Measurements from ENCODE around the gene TMEM200B. TPM values are rescaled to one million over a fixed set of nuclear protein-coding genes. Genes with fewer than 3 reads are reported as not detected.

TMEM200B gene
- total RNA-seq, 1 experiment from 2014 or later, result 9.0 TPM

GRCh38 chr1:29171521-29171920 is 47.8 kb upstream of the TMEM200B start:
- Histone ChIP-seq H3K4me2 (ENCODE audit: low read length) (no peak overlapping the region), H3F3A (ENCODE audit: low read length, unreplicated experiment) (no peaks in the 10 kb centered on the region), H3K4me3 (ENCODE audit: low read length) (no peak overlapping the region), H2AFZ (ENCODE audit: low read length) (no peak overlapping the region), H3K79me2 (ENCODE audit: low read length) (peaks cover 99% of the 10 kb centered on the region), H3K27ac (ENCODE audit: low read length) (no peak overlapping the region), H3K9me3 (ENCODE audit: low read length) (no peaks in the 10 kb centered on the region), H3K9me2 (replicated peaks; ENCODE audit: low read length) (no peaks in the 10 kb centered on the region), H3K36me3 (ENCODE audit: low read depth, low read length) (peaks cover 33% of the 10 kb centered on the region; the same call in 1 of the 2 replicates), H3K27me3 (ENCODE audit: low read length) (no peaks in the 10 kb centered on the region), H3K9ac (ENCODE audit: low read length) (no peak overlapping the region), H3K4me1 (ENCODE audit: insufficient read depth, low read length) (no peaks in the 10 kb centered on the region), H4K20me1 (ENCODE audit: low read length) (peaks cover 63% of the 10 kb centered on the region)
- TF ChIP-seq EZH2phosphoT487 (IDR thresholded peaks at IDR 0.05; ENCODE audit: borderline replicate concordance, low read length) (no peak), EZH2 (IDR thresholded peaks at IDR 0.05; ENCODE audit: low read length, unreplicated experiment) (no peak)
- TF ChIP-seq, protein P1, sequence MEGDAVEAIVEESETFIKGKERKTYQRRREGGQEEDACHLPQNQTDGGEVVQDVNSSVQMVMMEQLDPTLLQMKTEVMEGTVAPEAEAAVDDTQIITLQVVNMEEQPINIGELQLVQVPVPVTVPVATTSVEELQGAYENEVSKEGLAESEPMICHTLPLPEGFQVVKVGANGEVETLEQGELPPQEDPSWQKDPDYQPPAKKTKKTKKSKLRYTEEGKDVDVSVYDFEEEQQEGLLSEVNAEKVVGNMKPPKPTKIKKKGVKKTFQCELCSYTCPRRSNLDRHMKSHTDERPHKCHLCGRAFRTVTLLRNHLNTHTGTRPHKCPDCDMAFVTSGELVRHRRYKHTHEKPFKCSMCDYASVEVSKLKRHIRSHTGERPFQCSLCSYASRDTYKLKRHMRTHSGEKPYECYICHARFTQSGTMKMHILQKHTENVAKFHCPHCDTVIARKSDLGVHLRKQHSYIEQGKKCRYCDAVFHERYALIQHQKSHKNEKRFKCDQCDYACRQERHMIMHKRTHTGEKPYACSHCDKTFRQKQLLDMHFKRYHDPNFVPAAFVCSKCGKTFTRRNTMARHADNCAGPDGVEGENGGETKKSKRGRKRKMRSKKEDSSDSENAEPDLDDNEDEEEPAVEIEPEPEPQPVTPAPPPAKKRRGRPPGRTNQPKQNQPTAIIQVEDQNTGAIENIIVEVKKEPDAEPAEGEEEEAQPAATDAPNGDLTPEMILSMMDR (conservative IDR thresholded peaks at IDR 0.05; ENCODE audit: low read depth, low read length), result no peak
- POLR2A ChIA-PET (ENCODE audit: unreplicated experiment), result no interaction called here
- ATAC-seq (no peak), DNase-seq (no peak)
- intact Hi-C loops (cut with micrococcal nuclease), result no loop called here
- no TSS peak for BruUV-seq (replicated peaks)
- CTCF ChIA-PET, result no interaction called here

- H3F3A ChIP-seq (ENCODE audit: low read length, unreplicated experiment), result no peaks in the 10 kb centered on the region
- no peaks in the 10 kb centered on the region for H3K9me3 ChIP-seq (ENCODE audit: low read length)
- H4K20me1 ChIP-seq (ENCODE audit: low read length), result peaks cover 58% of the 10 kb centered on the region
- CTCF ChIA-PET, result no interaction called here
- no peaks in the 10 kb centered on the region for H3K9me2 ChIP-seq (replicated peaks; ENCODE audit: low read length)
- H3K4me2 ChIP-seq (ENCODE audit: low read length), result no peak overlapping the region
- H3K27ac ChIP-seq (ENCODE audit: low read length), result no peak overlapping the region
- DNase-seq (no peak), ATAC-seq (peak; percentile 29; the same call in 1 of the 2 replicates)
- no TSS peak for BruUV-seq (replicated peaks)
- TF ChIP-seq EZH2 (IDR thresholded peaks at IDR 0.05; ENCODE audit: low read length, unreplicated experiment) (no peak), EZH2phosphoT487 (IDR thresholded peaks at IDR 0.05; ENCODE audit: borderline replicate concordance, low read length) (no peak)
- TF ChIP-seq, protein P1 (conservative IDR thresholded peaks at IDR 0.05; ENCODE audit: low read depth, low read length), result no peak
- H3K4me3 ChIP-seq (ENCODE audit: low read length), result no peak overlapping the region
- POLR2A ChIA-PET (ENCODE audit: unreplicated experiment), result no interaction called here
- no peak overlapping the region for H3K9ac ChIP-seq (ENCODE audit: low read length)
- intact Hi-C loops (cut with micrococcal nuclease), result no loop called here
- no peaks in the 10 kb centered on the region for H3K4me1 ChIP-seq (ENCODE audit: insufficient read depth, low read length)
- H3K27me3 ChIP-seq (ENCODE audit: low read length), result no peaks in the 10 kb centered on the region
- no peak overlapping the region for H2AFZ ChIP-seq (ENCODE audit: low read length)
- H3K79me2 ChIP-seq (ENCODE audit: low read length), result peaks cover 99% of the 10 kb centered on the region
- peaks cover 37% of the 10 kb centered on the region; the same call in 1 of the 2 replicates for H3K36me3 ChIP-seq (ENCODE audit: low read depth, low read length)
These were observed 47.4 kb upstream of the TMEM200B start for GRCh38 chr1:29171089-29171488.

GRCh38 chr1:29169976-29170375 is 46.3 kb upstream of the TMEM200B start:
- TF ChIP-seq EZH2phosphoT487 (IDR thresholded peaks at IDR 0.05; ENCODE audit: borderline replicate concordance, low read length) (no peak), EZH2 (IDR thresholded peaks at IDR 0.05; ENCODE audit: low read length, unreplicated experiment) (no peak)
- TF ChIP-seq, protein P1 (conservative IDR thresholded peaks at IDR 0.05; ENCODE audit: low read depth, low read length), result no peak
- Histone ChIP-seq H3K4me2 (ENCODE audit: low read length) (no peak overlapping the region), H3K9me3 (ENCODE audit: low read length) (no peaks in the 10 kb centered on the region), H3K27me3 (ENCODE audit: low read length) (no peaks in the 10 kb centered on the region), H2AFZ (ENCODE audit: low read length) (no peak overlapping the region), H3K4me1 (ENCODE audit: insufficient read depth, low read length) (no peaks in the 10 kb centered on the region), H3K9me2 (replicated peaks; ENCODE audit: low read length) (no peaks in the 10 kb centered on the region), H3K4me3 (ENCODE audit: low read length) (no peak overlapping the region), H4K20me1 (ENCODE audit: low read length) (peaks cover 54% of the 10 kb centered on the region), H3F3A (ENCODE audit: low read length, unreplicated experiment) (no peaks in the 10 kb centered on the region), H3K9ac (ENCODE audit: low read length) (no peak overlapping the region), H3K27ac (ENCODE audit: low read length) (no peak overlapping the region), H3K79me2 (ENCODE audit: low read length) (peaks cover 100% of the 10 kb centered on the region), H3K36me3 (ENCODE audit: low read depth, low read length) (peaks cover 48% of the 10 kb centered on the region)
- intact Hi-C loops (cut with micrococcal nuclease), result no loop called here
- DNase-seq (no peak), ATAC-seq (no peak)
- POLR2A ChIA-PET (ENCODE audit: unreplicated experiment), result no interaction called here
- CTCF ChIA-PET, result interaction anchor here (0.6 kb wide), 1 partner anchor 134 kb away, joined by 3 read pairs; no protein-coding TSS in a partner anchor
- no TSS peak for BruUV-seq (replicated peaks)
